HCT116 (cell line): ENCODE data around the gene CCHCR1. TPM values are rescaled to one million over a fixed set of nuclear protein-coding genes. Genes with fewer than 3 reads are reported as not detected.

Experiments
- ATAC-seq: fragments of 200-7000 bp; cut with Tn5 transposase; 2 replicates; pipeline ENCODE4 v1.9.1; 2020; ENCODE audit warnings: mild to moderate bottlenecking, moderate library complexity
- BruUV-seq: library from RNA; stranded (reverse); fragments of 400-500 nt; replicated peaks from 2 replicates; lab custom pipeline; 2021; lab: Mats Ljungman, UMichigan
- CTCF ChIA-PET: fragments of 300-600 bp; sonication (Branson Sonifier 250); formaldehyde crosslinking; loops from one replicate; lab custom pipeline; 2021; ENCODE audit warnings: antibody characterized with exemption; lab: Charles Lee
- POLR2A ChIA-PET: fragments of 300-600, 350-600 bp; sonication (Branson Sonifier 250); formaldehyde crosslinking; loops from one replicate; lab custom pipeline; 2021; ENCODE audit warnings: antibody characterized with exemption; lab: Charles Lee
- RAD21 ChIA-PET, 2 experiments: fragments of 300-600 bp; sonication (Branson Sonifier 250); formaldehyde crosslinking; loops; one replicate each; lab custom pipeline; 2023; ENCODE audit warnings: low total read pairs in 2 of 2; ENCODE audit not compliant: uncharacterized antibody in 2 of 2, unreplicated experiment in 2 of 2, low non-redundant PET in 1 of 2; lab: Charles Lee
- DNase-seq: peaks from one replicate; pipeline ENCODE4 v3.0.0-alpha.2; 2010; ENCODE audit warnings: low read depth, low spot score
- H2AFZ ChIP-seq: fragments of 200-600 bp; shearing (Covaris generic), sonication (generic); 2 replicates; pipeline ENCODE4 v1.6.1; 2017; ENCODE audit warnings: low read depth, mixed run types, mixed read lengths, antibody characterized with exemption, low read length; ENCODE audit not compliant: poor library complexity, severe bottlenecking
- H3K27ac ChIP-seq: 2 replicates; pipeline ENCODE4 v1.5.1; 2012; ENCODE audit warnings: low read depth, low read length
- H3K27me3 ChIP-seq: fragments of 200-600 bp; sonication (generic); 2 replicates; pipeline ENCODE4 v1.6.1; 2016; ENCODE audit warnings: mixed run types, low read length, mixed read lengths; ENCODE audit not compliant: insufficient read depth
- H3K36me3 ChIP-seq, 2 experiments: fragments of 200-500 bp in 1 of 2; fragments of 200-600 bp in 1 of 2; sonication (Bioruptor generic) in 1 of 2; sonication (generic) in 1 of 2; 2 replicates each; pipeline versions ENCODE4 v1.5.1 to v1.6.1; 2014 to 2016; ENCODE audit warnings: low read length in 2 of 2, inconsistent platforms in 1 of 2, mixed read lengths in 1 of 2, mixed run types in 1 of 2; ENCODE audit not compliant: insufficient read depth in 2 of 2, control insufficient read depth in 1 of 2
- H3K4me1 ChIP-seq, 2 experiments: fragments of 200-600 bp in 1 of 2; sonication (generic) in 1 of 2; 2 replicates each; pipeline versions ENCODE4 v1.5.1 to v1.6.1; 2012 to 2017; ENCODE audit warnings: low read length in 2 of 2, inconsistent platforms in 1 of 2, mild to moderate bottlenecking in 1 of 2, mixed read lengths in 1 of 2, mixed run types in 1 of 2, moderate library complexity in 1 of 2; ENCODE audit not compliant: insufficient read depth in 2 of 2, control insufficient read depth in 1 of 2
- H3K4me2 ChIP-seq: fragments of 200-600 bp; sonication (generic); 2 replicates; pipeline ENCODE4 v1.6.1; 2017; ENCODE audit warnings: mixed run types, low read length, mixed read lengths
- H3K4me3 ChIP-seq, 2 experiments: fragments of 200-600 bp in 1 of 2; sonication (generic) in 1 of 2; replicated peaks in 1 of 2; 2 replicates each; pipeline ENCODE4 v1.5.1; 2011 to 2016; ENCODE audit warnings: low read length in 2 of 2, control low read depth in 1 of 2, low read depth in 1 of 2, mild to moderate bottlenecking in 1 of 2, mixed read lengths in 1 of 2, mixed run types in 1 of 2
- H3K79me2 ChIP-seq: fragments of 200-600 bp; sonication (generic); 2 replicates; pipeline ENCODE4 v1.6.1; 2017; ENCODE audit warnings: mild to moderate bottlenecking, mixed run types, low read length, moderate library complexity, mixed read lengths; ENCODE audit not compliant: insufficient read depth
- H3K9ac ChIP-seq: fragments of 200-600 bp; sonication (generic); 2 replicates; pipeline ENCODE4 v1.6.1; 2016; ENCODE audit warnings: low read length, mixed read lengths
- H3K9me2 ChIP-seq: fragments of 200-600 bp; sonication (generic), shearing (Covaris generic); 2 replicates; pipeline ENCODE4 v1.6.1; 2017; ENCODE audit warnings: mixed run types, mild to moderate bottlenecking, moderate library complexity; ENCODE audit not compliant: insufficient read depth
- H3K9me3 ChIP-seq, 2 experiments: fragments of 200-500 bp in 1 of 2; fragments of 200-600 bp in 1 of 2; sonication (Bioruptor generic) in 1 of 2; sonication (generic) in 1 of 2; 2 replicates each; pipeline ENCODE4 v1.6.1; 2014 to 2017; ENCODE audit warnings: low read length in 2 of 2, mixed read lengths in 2 of 2, inconsistent platforms in 1 of 2, low read depth in 1 of 2, mild to moderate bottlenecking in 1 of 2, mixed run types in 1 of 2, moderate library complexity in 1 of 2; ENCODE audit not compliant: control insufficient read depth in 1 of 2, insufficient read depth in 1 of 2
- H4K20me1 ChIP-seq: fragments of 200-600 bp; sonication (generic), shearing (Covaris generic); 2 replicates; pipeline ENCODE4 v1.6.1; 2017; ENCODE audit warnings: mixed run types, mild to moderate bottlenecking, moderate library complexity; ENCODE audit not compliant: insufficient read depth
- CEBPB ChIP-seq: IDR thresholded peaks from 2 replicates; pipeline ENCODE4 v1.6.1; 2012; ENCODE audit warnings: low read depth
- EGR1 ChIP-seq: IDR thresholded peaks from 2 replicates; pipeline ENCODE4 v1.6.1; 2012; ENCODE audit warnings: low read depth
- EZH2 ChIP-seq: fragments of 200-600 bp; sonication (generic); IDR thresholded peaks from 2 replicates; pipeline ENCODE4 v1.6.1; 2017; ENCODE audit warnings: antibody characterized with exemption, mixed run types
- EZH2phosphoT487 ChIP-seq: fragments of 200-600 bp; IDR thresholded peaks from 2 replicates; pipeline ENCODE4 v1.6.1; 2018; ENCODE audit warnings: antibody characterized with exemption, borderline replicate concordance
- FOSL1 ChIP-seq: IDR thresholded peaks from 2 replicates; pipeline ENCODE4 v1.6.1; 2012; ENCODE audit warnings: low read depth
- JUND ChIP-seq: IDR thresholded peaks from 2 replicates; pipeline ENCODE4 v1.6.1; 2012
- POLR2A ChIP-seq: IDR thresholded peaks from 2 replicates; pipeline ENCODE4 v1.7.0; 2011; ENCODE audit warnings: borderline replicate concordance; ENCODE audit not compliant: insufficient read depth, insufficient read length; ENCODE audit errors: extremely low read depth
- POLR2AphosphoS5 ChIP-seq: IDR thresholded peaks from 2 replicates; pipeline ENCODE4 v1.6.1; 2011; ENCODE audit warnings: mild to moderate bottlenecking, low read depth, low read length, moderate library complexity
- RAD21 ChIP-seq: IDR thresholded peaks from 2 replicates; pipeline ENCODE4 v1.6.1; 2012; ENCODE audit warnings: low read depth, mild to moderate bottlenecking
- REST ChIP-seq: IDR thresholded peaks from 2 replicates; pipeline ENCODE4 v1.6.1; 2012; ENCODE audit warnings: low read depth
- SIN3A ChIP-seq: IDR thresholded peaks from 2 replicates; pipeline ENCODE4 v1.6.1; 2012; ENCODE audit warnings: low read depth
- SP1 ChIP-seq: IDR thresholded peaks from 2 replicates; pipeline ENCODE4 v1.6.1; 2012; ENCODE audit warnings: low read depth
- SRF ChIP-seq: IDR thresholded peaks from 2 replicates; pipeline ENCODE4 v1.6.1; 2012; ENCODE audit warnings: low read depth
- ZBTB33 ChIP-seq: IDR thresholded peaks from 2 replicates; pipeline ENCODE4 v1.6.1; 2011; ENCODE audit warnings: mild to moderate bottlenecking, low read length, moderate library complexity; ENCODE audit not compliant: insufficient replicate concordance; ENCODE audit errors: extremely low read depth
- ZNF274 ChIP-seq: fragments of 200-500 bp; sonication (Bioruptor generic); IDR thresholded peaks from 2 replicates; pipeline ENCODE4 v1.6.1; 2014; ENCODE audit warnings: mild to moderate bottlenecking, low read depth, low read length, inconsistent platforms
- intact Hi-C: fragments of 100-400 bp; cut with micrococcal nuclease; formaldehyde crosslinking; loops from 2 replicates; pipeline ENCODE4 v1.10.0; 2022
- total RNA-seq: library from RNA; stranded (reverse); gene quantifications from one replicate; pipeline ENCODE4 v1.2.1, GENCODE V29; 2021; ENCODE audit not compliant: unreplicated experiment

Gene CCHCR1
- total RNA-seq, 1 experiment from 2014 or later: 40.7 TPM

GRCh38 chr6:31204751-31205145 lies 47.1 kb upstream of the CCHCR1 start:
- Histone ChIP-seq H3K36me3 (no peaks in the 10 kb centered on the region), H3K4me3 (no peak overlapping the region), H4K20me1 (no peaks in the 10 kb centered on the region), H3K79me2 (peaks cover 9% of the 10 kb centered on the region), H2AFZ (no peak overlapping the region), H3K27me3 (no peaks in the 10 kb centered on the region), H3K4me1 (peaks cover 16 to 34% of the 10 kb centered on the region in 2 experiments), H3K27ac (peak overlapping the region; percentile 56; the same call in 1 of the 2 replicates), H3K9me3 (no peaks in the 10 kb centered on the region), H3K9me2 (no peaks in the 10 kb centered on the region), H3K4me2 (peak overlapping the region; percentile 64; the same call in 1 of the 2 replicates), H3K9ac (no peak overlapping the region)
- ChIA-PET CTCF (no interaction called here), RAD21 (no interaction called here), POLR2A (no interaction called here)
- ATAC-seq: no peak
- DNase-seq: no peak
- BruUV-seq: no TSS peak
- intact Hi-C loops: loop anchor here (5.0 kb wide), 1 partner anchor 393 kb away; no protein-coding TSS in a partner anchor
- TF ChIP-seq SP1: no peak

GRCh38 chr6:31203345-31203979 lies 45.9 kb upstream of the CCHCR1 start:
- ChIA-PET CTCF (interaction anchor here (1.9 kb wide), 1 partner anchor 163 kb away, joined by 11 read pairs; no protein-coding TSS in a partner anchor), POLR2A (interaction anchor here (0.7 to 1.2 kb wide), 3 partner anchors 117 to 259 kb away, joined by 3 to 4 read pairs (median 3); no protein-coding TSS in a partner anchor), RAD21 (interaction anchor here in 1 of 2 experiments (1.3 kb wide), 1 partner anchor 163 kb away, joined by 5 read pairs; no protein-coding TSS in a partner anchor)
- DNase-seq (peak; percentile 74), ATAC-seq (peak; percentile 74)
- no peaks in the 10 kb centered on the region for H3K36me3 ChIP-seq
- peak overlapping the region; percentile 64 for H3K4me2 ChIP-seq
- no peaks in the 10 kb centered on the region for H3K9me2 ChIP-seq
- no peaks in the 10 kb centered on the region for H3K27me3 ChIP-seq
- no TSS peak for BruUV-seq
- intact Hi-C loops: loop anchor here (5.0 kb wide), 1 partner anchor 394 kb away; no protein-coding TSS in a partner anchor
- H3K9me3 ChIP-seq: no peaks in the 10 kb centered on the region
- H3K27ac ChIP-seq: peak overlapping the region; percentile 56
- peaks cover 17% of the 10 kb centered on the region for H3K79me2 ChIP-seq
- H4K20me1 ChIP-seq: no peaks in the 10 kb centered on the region
- peak overlapping the region; percentile 36 for H3K9ac ChIP-seq
- H3K4me1 ChIP-seq: peaks cover 23 to 45% of the 10 kb centered on the region in 2 experiments
- peak overlapping the region; percentile 6 to 34; a peak in 3 of 4 replicates for H3K4me3 ChIP-seq
- no peak overlapping the region for H2AFZ ChIP-seq
- TF ChIP-seq SRF (no peak; the same call in 1 of the 2 replicates), EGR1 (0 out of 2 replicates have a peak, but pooled peaks have one; percentile 35), REST (no peak), POLR2A (no peak), JUND (peak; percentile 71), POLR2AphosphoS5 (peak; percentile 45), RAD21 (no peak), EZH2 (no peak), EZH2phosphoT487 (no peak), CEBPB (no peak), ZNF274 (no peak), SIN3A (no peak; the same call in 1 of the 2 replicates), FOSL1 (peak; percentile 41; the same call in 1 of the 2 replicates), ZBTB33 (no peak)
